Spleen (tissue), 11 donors: ENCODE results near the gene PFKL. TPM values are rescaled to one million over a fixed set of nuclear protein-coding genes. Genes with fewer than 3 reads are reported as not detected.

Source experiments
- DNase-seq: peaks from one replicate; pipeline ENCODE4 v3.0.0-alpha.2; 2020
- H3K27ac ChIP-seq, 8 donors: fragments of 200-600 bp; sonication (generic) in 7 of 8; 1 replicate in 4 of 8; 2 replicates in 4 of 8; pipeline versions ENCODE4 v1.5.0 to v1.8.0; 2016 to 2021; ENCODE audit warnings: inconsistent platforms in 4 of 8, mild to moderate bottlenecking in 4 of 8, moderate library complexity in 1 of 8
- H3K27me3 ChIP-seq, 7 donors: fragments of 200-600 bp; sonication (generic) in 6 of 7; replicated peaks in 1 of 7; 1 replicate in 4 of 7; 2 replicates in 3 of 7; pipeline versions ENCODE4 v1.5.0 to v1.8.0; 2016 to 2021; ENCODE audit warnings: inconsistent platforms in 3 of 7, mild to moderate bottlenecking in 1 of 7
- H3K36me3 ChIP-seq, 6 donors: fragments of 200-600 bp; sonication (generic) in 5 of 6; 1 replicate in 4 of 6; 2 replicates in 2 of 6; pipeline versions ENCODE4 v1.5.0 to v1.8.0; 2016 to 2021; ENCODE audit warnings: inconsistent platforms in 2 of 6
- H3K4me1 ChIP-seq, 6 donors: fragments of 200-600 bp; sonication (generic) in 5 of 6; 1 replicate in 3 of 6; 2 replicates in 3 of 6; pipeline versions ENCODE4 v1.5.0 to v1.8.0; 2016 to 2021; ENCODE audit warnings: inconsistent platforms in 3 of 6
- H3K4me3 ChIP-seq, 8 donors: fragments of 200-600 bp; sonication (generic) in 7 of 8; 1 replicate in 4 of 8; 2 replicates in 4 of 8; pipeline versions ENCODE4 v1.5.0 to v1.8.0; 2016 to 2021; ENCODE audit warnings: inconsistent platforms in 4 of 8, mild to moderate bottlenecking in 4 of 8, moderate library complexity in 2 of 8
- H3K9me3 ChIP-seq, 8 donors: fragments of 200-600 bp; sonication (generic) in 7 of 8; 1 replicate in 4 of 8; 2 replicates in 4 of 8; pipeline versions ENCODE4 v1.5.0 to v1.8.0; 2016 to 2021; ENCODE audit warnings: inconsistent platforms in 4 of 8
- CTCF ChIP-seq, 11 experiments: fragments of 200-600 bp in 7 of 11; fragments of 450-650 bp in 4 of 11; sonication (generic) in 4 of 11; IDR thresholded peaks in 8 of 11; conservative IDR thresholded peaks in 3 of 11; 1 replicate in 7 of 11; 2 replicates in 4 of 11; pipeline versions ENCODE4 v1.4.0 to v1.8.0; 2016 to 2021; ENCODE audit warnings: antibody characterized with exemption in 11 of 11, inconsistent platforms in 4 of 11, mild to moderate bottlenecking in 1 of 11
- POLR2A ChIP-seq, 3 donors: fragments of 450-650 bp; IDR thresholded peaks; one replicate each; pipeline ENCODE4 v1.5.1; 2017; ENCODE audit warnings: antibody characterized with exemption in 3 of 3, mild to moderate bottlenecking in 1 of 3
- POLR2AphosphoS5 ChIP-seq, 3 donors: sonication (generic); formaldehyde crosslinking; IDR thresholded peaks; one replicate each; pipeline ENCODE4 v1.5.1; 2017; ENCODE audit warnings: antibody characterized with exemption in 3 of 3
- WGBS, 5 donors: extraction: QIAGEN DNeasy Blood & Tissue Kit in 3 of 5; methylation state at CpG; one replicate each; pipeline versions ENCODE4 v1.1.5 to v1.1.7; 2013 to 2018; 5-methylcytosine and 5-hydroxymethylcytosine counted together
- intact Hi-C: fragments of 100-400 bp; cut with DNase I; formaldehyde crosslinking; loops from one replicate; pipeline ENCODE4 v1.15.0; 2023; ENCODE audit warnings: low total_unique reads
- polyA plus RNA-seq, 3 donors: library from polyadenylated mRNA; stranded (reverse); fragments of 200-250 nt; gene quantifications; one replicate each; pipeline ENCODE4 v1.2.1, GENCODE V29; 2013
- total RNA-seq, 7 donors: library from RNA; depleted of rRNA in 3 of 7; stranded (reverse); fragments of >200 nt in 3 of 7; fragmentation: NEBNext Ultra II Directional in 4 of 7; extraction: Animal tissue kit (Norgen Biotek cat#: 25700) in 4 of 7; gene quantifications; one replicate each; pipeline versions ENCODE4 v1.1.0 to v1.2.1, GENCODE V29; 2016 to 2021
- donor health status: healthy with polysubstance abuse.
- donor health status: DM: no; HTN: no; CAD: no; lungs with moderate emphysema.
- donor health status: DM: no; HTN: no; CAD: no.
- donor health status: Bipolar disorder and iron deficiency.
- donor health status: healthy.
- donor health status: DM: no; HTN: no; CAD: no.
- donor health status: DM: yes; HTN: yes; CAD: no.

PFKL gene
- total and polyA plus RNA-seq, 10 donors: 65.9 to 145 (median 112) TPM

GRCh38 chr21:44260791-44261631 is 38.8 kb upstream of the PFKL start:
- no peak for TF ChIP-seq POLR2A (IDR thresholded peaks at IDR 0.05)
- no peak for TF ChIP-seq POLR2AphosphoS5 (IDR thresholded peaks at IDR 0.05)
- TF ChIP-seq CTCF (IDR thresholded peaks at IDR 0.05 in 8 of 11, conservative IDR thresholded peaks at IDR 0.05 in 3 of 11): no peak
- H3K27ac ChIP-seq: no peak overlapping the region
- no peak overlapping the region for H3K4me3 ChIP-seq
- H3K4me1 ChIP-seq: no peaks in the 10 kb centered on the region
- 68 to 89% (median 84%) methylated on average over 6 to 19 of the region's 19 CpGs for WGBS, 5 donors
- no peaks in the 10 kb centered on the region for H3K36me3 ChIP-seq
- intact Hi-C loops: no loop called here
- H3K9me3 ChIP-seq: no peaks in the 10 kb centered on the region
- H3K27me3 ChIP-seq: peaks cover 0 to 7% (median 0%) of the 10 kb centered on the region in 7 donors
- DNase-seq: peak; percentile 70

GRCh38 chr21:44261675-44262295 is 38.1 kb upstream of the PFKL start, which contains the start of gene DNMT3L:
DNMT3L (minus strand) TSS chr21:44261897; CDS start chr21:44261259, 638 bp downstream.
- no peak for DNase-seq
- H3K4me3 ChIP-seq: no peak within 1 kb of the TSS
- peaks cover 0 to 7% (median 0%) of the 10 kb centered on the region in 7 donors for H3K27me3 ChIP-seq
- H3K27ac ChIP-seq: no peak within 1 kb of the TSS
- intact Hi-C loops: no loop called here
- no peaks in the 10 kb centered on the region for H3K9me3 ChIP-seq
- TF ChIP-seq POLR2AphosphoS5 (IDR thresholded peaks at IDR 0.05): no peak
- WGBS, 5 donors: 78 to 85% (median 79%) methylated on average over 18 to 19 of the region's 19 CpGs
- no peaks in the 10 kb centered on the region for H3K4me1 ChIP-seq
- H3K36me3 ChIP-seq: no peaks in the 10 kb centered on the region

- no peak for TF ChIP-seq POLR2AphosphoS5 (IDR thresholded peaks at IDR 0.05)
- no peak for TF ChIP-seq POLR2A (IDR thresholded peaks at IDR 0.05)
- TF ChIP-seq CTCF (IDR thresholded peaks at IDR 0.05 in 8 of 11, conservative IDR thresholded peaks at IDR 0.05 in 3 of 11): no peak
- DNase-seq: peak; percentile 41
- H3K36me3 ChIP-seq: no peaks in the 10 kb centered on the region
- 80 to 91% (median 86%) methylated on average over 9 to 12 of the region's 12 CpGs for WGBS, 5 donors
- no peaks in the 10 kb centered on the region for H3K9me3 ChIP-seq
- no peak overlapping the region for H3K4me3 ChIP-seq
- H3K27ac ChIP-seq: no peak overlapping the region
- intact Hi-C loops: no loop called here
- peaks cover 0 to 7% (median 0%) of the 10 kb centered on the region in 7 donors for H3K27me3 ChIP-seq
- H3K4me1 ChIP-seq: no peaks in the 10 kb centered on the region
Measured at GRCh38 chr21:44262338-44263056, 37.4 kb upstream of the PFKL start.

- H3K9me3 ChIP-seq: no peaks in the 10 kb centered on the region
- WGBS, 5 donors: 65 to 91% (median 76%) methylated on average over 10 to 18 of the region's 18 CpGs
- peaks cover 0 to 7% (median 0%) of the 10 kb centered on the region in 7 donors for H3K27me3 ChIP-seq
- TF ChIP-seq POLR2A (IDR thresholded peaks at IDR 0.05) (no peak), POLR2AphosphoS5 (IDR thresholded peaks at IDR 0.05) (no peak), CTCF (IDR thresholded peaks at IDR 0.05 in 8 of 11, conservative IDR thresholded peaks at IDR 0.05 in 3 of 11) (no peak)
- DNase-seq: peak; percentile 60
- intact Hi-C loops: no loop called here
- H3K27ac ChIP-seq: no peak overlapping the region
- H3K4me3 ChIP-seq: no peak overlapping the region
- H3K36me3 ChIP-seq: no peaks in the 10 kb centered on the region
- no peaks in the 10 kb centered on the region for H3K4me1 ChIP-seq
Measured at GRCh38 chr21:44263221-44263760, 36.6 kb upstream of the PFKL start.
